ENCODE results near the gene BCL2.
"Not testable (repeated sequence)": the region's sequence is repeated elsewhere in the genome, so short reads cannot be mapped to it uniquely, and the experiment has no call there.

Gene BCL2

DNA sequence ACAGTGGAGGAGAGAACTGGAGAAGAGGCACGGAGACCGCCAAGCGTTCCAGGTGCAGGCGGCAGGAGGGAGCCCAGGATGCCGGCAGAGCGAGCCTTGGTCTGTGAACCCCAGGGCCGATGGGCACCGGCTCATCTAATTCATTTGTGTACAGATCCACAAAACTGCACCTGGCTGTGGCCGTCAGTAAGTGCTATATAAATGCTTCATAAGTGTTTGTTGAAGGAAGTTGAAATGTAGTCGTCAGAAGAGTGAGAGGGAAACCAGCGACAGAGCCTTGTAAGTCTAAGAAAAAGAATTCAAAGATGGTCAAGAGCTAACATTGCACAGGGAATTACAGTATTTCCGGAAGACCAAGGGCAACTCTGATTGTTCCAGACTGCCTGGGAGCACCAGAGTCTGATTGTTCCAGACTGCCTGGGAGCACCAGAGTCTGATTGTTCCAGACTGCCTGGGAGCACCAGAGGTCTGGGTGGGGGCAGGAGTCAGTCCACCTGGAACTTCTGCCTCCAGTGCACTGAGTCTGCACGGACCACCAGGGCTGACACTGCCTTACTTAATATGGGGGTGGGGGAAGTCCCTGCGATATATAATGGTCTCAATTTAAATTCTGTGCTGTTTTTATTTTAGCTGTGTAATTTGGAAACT, 112.3 kb downstream of the BCL2 start:
- in situ Hi-C loops (cut with MboI; ENCODE audit: low pct_unique_long_range_greater_than_20kb, low sequenced_read_pairs, unreplicated experiment) = no loop called here
- DNase-seq (ENCODE audit: low spot score) = peak; percentile 28
- TF ChIP-seq, protein P1, sequence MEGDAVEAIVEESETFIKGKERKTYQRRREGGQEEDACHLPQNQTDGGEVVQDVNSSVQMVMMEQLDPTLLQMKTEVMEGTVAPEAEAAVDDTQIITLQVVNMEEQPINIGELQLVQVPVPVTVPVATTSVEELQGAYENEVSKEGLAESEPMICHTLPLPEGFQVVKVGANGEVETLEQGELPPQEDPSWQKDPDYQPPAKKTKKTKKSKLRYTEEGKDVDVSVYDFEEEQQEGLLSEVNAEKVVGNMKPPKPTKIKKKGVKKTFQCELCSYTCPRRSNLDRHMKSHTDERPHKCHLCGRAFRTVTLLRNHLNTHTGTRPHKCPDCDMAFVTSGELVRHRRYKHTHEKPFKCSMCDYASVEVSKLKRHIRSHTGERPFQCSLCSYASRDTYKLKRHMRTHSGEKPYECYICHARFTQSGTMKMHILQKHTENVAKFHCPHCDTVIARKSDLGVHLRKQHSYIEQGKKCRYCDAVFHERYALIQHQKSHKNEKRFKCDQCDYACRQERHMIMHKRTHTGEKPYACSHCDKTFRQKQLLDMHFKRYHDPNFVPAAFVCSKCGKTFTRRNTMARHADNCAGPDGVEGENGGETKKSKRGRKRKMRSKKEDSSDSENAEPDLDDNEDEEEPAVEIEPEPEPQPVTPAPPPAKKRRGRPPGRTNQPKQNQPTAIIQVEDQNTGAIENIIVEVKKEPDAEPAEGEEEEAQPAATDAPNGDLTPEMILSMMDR (IDR thresholded peaks at IDR 0.05; ENCODE audit: extremely low read depth, insufficient read depth, missing control alignments) = no peak

DNA sequence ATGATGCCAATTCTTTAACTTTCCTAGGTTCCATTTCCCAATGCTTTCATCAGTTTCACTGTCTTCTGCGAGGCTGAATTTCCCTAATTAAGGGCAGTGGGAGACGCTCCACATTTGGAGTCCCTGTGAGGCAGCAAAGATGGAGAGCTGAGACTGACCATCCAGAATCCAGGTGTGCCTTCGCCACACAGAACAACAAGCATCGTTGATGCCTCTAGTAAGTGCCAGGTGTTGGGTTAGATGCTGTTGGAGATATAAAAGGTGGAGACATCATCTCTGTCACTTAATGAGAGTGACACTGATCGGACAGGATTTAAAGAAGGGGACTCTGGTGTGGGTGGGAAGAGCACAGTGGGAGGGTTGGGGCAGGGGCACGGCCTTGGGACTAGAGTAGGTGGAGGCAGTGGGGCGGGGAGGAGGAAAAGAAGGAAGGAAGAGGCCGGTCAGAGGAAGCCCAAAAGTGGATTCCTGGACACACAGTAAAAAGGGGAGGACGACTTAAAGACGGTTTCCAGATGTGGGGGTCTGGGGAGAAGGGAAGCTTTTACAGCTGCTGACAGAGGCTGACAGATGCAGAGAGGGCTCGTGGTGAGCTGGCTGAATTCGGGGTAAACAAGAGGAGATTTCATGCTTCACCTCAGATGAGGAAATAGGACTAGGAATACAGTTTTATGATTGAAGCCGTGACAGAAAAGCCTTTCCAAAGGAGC, 113.0 kb downstream of the BCL2 start:
- TF ChIP-seq, protein P1 (IDR thresholded peaks at IDR 0.05; ENCODE audit: extremely low read depth, insufficient read depth, missing control alignments) = no peak
- in situ Hi-C loops (cut with MboI; ENCODE audit: low pct_unique_long_range_greater_than_20kb, low sequenced_read_pairs, unreplicated experiment) = no loop called here
- DNase-seq (ENCODE audit: low spot score) = no peak

DNA sequence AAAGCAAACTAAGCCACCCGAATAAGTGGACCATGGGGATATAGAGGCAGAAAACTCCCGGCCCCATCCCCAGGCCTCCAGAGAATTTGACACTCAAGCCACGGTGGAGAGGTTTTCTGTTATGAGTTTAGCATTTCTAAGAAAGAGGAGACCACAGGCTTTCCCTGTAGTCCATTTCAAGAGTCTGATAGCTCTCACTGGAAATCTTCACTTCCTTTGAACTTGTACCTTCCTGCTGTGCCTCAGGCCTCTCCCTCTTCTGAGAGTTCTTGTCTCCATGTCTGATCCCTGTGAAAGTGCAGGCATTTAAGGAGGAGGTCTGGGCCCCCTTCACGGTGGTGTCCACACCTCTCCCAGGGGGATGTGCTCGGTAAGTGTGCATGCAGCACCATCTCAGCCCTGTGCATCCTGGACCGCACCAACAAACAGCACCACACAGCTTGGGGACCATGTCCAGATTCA, 113.7 kb downstream of the BCL2 start:
- no peak for DNase-seq (ENCODE audit: low spot score)
- TF ChIP-seq, protein P1 (IDR thresholded peaks at IDR 0.05; ENCODE audit: extremely low read depth, insufficient read depth, missing control alignments) = no peak
- in situ Hi-C loops (cut with MboI; ENCODE audit: low pct_unique_long_range_greater_than_20kb, low sequenced_read_pairs, unreplicated experiment) = no loop called here

DNA sequence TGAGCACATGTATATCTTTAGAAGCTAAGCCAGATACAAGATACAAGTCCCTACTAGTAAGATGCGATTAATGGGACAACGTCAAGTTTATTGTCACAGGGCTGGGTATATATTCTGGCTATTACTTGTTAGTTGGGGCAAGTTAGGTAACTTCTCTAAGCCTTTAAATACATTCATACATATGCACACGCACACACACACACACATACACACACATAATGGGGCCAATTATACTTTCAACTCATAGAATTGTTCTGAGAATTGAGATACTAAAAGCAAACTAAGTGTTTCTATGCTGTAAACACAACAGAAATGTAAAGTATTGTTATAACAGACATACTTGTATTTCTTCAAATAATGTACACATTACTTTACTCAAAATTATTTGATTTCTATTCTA, 116.1 kb downstream of the BCL2 start:
- TF ChIP-seq, protein P1 (IDR thresholded peaks at IDR 0.05; ENCODE audit: extremely low read depth, insufficient read depth, missing control alignments) = no peak
- in situ Hi-C loops (cut with MboI; ENCODE audit: low pct_unique_long_range_greater_than_20kb, low sequenced_read_pairs, unreplicated experiment) = no loop called here
- DNase-seq (ENCODE audit: low spot score) = no peak

DNA sequence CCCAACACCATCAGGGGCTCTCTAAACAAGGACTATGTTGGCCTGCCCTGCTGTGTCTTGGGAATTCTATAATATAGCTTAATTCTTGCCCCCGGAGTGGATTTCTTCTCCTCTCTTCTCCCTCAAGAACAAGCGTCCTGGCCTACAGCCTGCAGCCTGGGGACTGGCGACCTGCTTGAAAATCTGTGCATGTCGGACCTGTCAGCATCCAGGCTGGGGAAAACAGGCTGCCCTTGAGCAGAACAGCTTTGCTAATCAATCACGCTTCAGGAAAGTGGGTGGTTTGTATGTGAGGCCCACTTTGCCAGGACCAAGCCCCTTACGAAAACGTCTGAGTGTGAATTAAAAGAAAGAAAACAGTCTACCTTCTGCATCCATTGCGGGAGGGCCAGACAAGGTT, 116.7 kb downstream of the BCL2 start:
- in situ Hi-C loops (cut with MboI; ENCODE audit: low pct_unique_long_range_greater_than_20kb, low sequenced_read_pairs, unreplicated experiment) = no loop called here
- TF ChIP-seq, protein P1 (IDR thresholded peaks at IDR 0.05; ENCODE audit: extremely low read depth, insufficient read depth, missing control alignments) = no peak
- no peak for DNase-seq (ENCODE audit: low spot score)

DNA sequence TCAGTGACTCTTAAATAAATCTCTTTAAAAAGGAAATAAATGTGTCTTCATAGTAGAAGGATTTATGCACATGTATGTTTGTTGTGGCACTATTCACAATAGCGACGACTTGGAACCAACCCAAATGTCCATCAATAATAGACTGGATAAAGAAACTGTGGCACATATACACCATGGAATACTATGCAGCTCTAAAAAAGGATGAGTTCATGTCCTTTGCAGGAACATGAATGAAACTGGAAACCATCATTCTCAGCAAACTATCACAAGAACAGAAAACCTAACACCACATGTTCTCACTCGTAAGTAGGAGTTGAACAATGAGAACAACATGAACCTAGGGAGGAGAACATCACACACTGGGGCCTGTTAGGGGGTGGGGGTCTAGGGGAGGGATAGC, 118.1 kb downstream of the BCL2 start:
- in situ Hi-C loops (cut with MboI; ENCODE audit: low pct_unique_long_range_greater_than_20kb, low sequenced_read_pairs, unreplicated experiment) = not testable (repeated sequence)

DNA sequence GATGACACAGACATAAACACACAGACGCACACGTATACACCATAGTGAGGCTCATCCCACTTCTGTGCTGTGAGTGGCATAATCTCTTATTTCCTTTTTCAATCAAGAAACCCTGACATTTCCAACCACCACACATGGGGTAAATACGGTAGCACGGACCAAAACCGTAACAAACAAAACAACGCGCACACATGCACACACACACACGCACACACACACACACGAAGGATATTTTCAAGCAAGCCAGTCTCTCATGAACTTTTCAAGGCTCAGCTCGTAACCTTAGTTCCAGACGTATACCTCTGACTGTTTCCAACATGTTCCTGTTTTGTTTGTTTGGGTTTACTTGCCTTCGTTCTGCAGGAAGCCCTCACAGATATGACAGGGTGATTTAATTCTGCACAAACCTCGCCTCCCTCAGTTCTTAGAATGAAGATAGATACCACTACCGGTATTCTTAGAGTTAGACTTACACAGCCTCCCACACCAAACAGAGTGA, 119.8 kb downstream of the BCL2 start:
- DNase-seq (ENCODE audit: low spot score) = no peak
- in situ Hi-C loops (cut with MboI; ENCODE audit: low pct_unique_long_range_greater_than_20kb, low sequenced_read_pairs, unreplicated experiment) = no loop called here
- TF ChIP-seq, protein P1 (IDR thresholded peaks at IDR 0.05; ENCODE audit: extremely low read depth, insufficient read depth, missing control alignments) = no peak

More for the DNA sequence above, 118.1 kb downstream of the BCL2 start:
- not testable (repeated sequence) for DNase-seq (ENCODE audit: low spot score)

All from GM13977 (cell line).